GM12891 (cell line): ENCODE results near the gene ERAS.
"Not testable (repeated sequence)": the region's sequence is repeated elsewhere in the genome, so short reads cannot be mapped to it uniquely, and the experiment has no call there.

ENCODE experiments used
- DNase-seq: peaks from one replicate; pipeline ENCODE4 v3.0.0; 2011; ENCODE audit warnings: low spot score; ENCODE audit not compliant: insufficient read length
- FAIRE-seq: peaks from 2 replicates; lab custom pipeline; 2011; peaks lifted over from hg19 to GRCh38; lab: Jason Lieb, UNC
- PAX5 ChIP-seq: IDR thresholded peaks from 2 replicates; pipeline ENCODE4 v1.6.1; 2011; ENCODE audit warnings: low read length, moderate library complexity, mild to moderate bottlenecking; ENCODE audit not compliant: insufficient read depth, severe bottlenecking
- POLR2A ChIP-seq: IDR thresholded peaks from 2 replicates; pipeline ENCODE4 v1.6.1; 2011; ENCODE audit warnings: low read depth, low read length, control low read depth
- POLR2AphosphoS5 ChIP-seq: IDR thresholded peaks from 2 replicates; pipeline ENCODE4 v1.6.1; 2011; ENCODE audit warnings: low read depth, low read length, control low read depth
- POU2F2 ChIP-seq: IDR thresholded peaks from 2 replicates; pipeline ENCODE4 v1.6.1; 2011; ENCODE audit warnings: low read depth, mild to moderate bottlenecking, control low read depth, low read length, moderate library complexity
- SPI1 ChIP-seq: IDR thresholded peaks from 2 replicates; pipeline ENCODE4 v1.6.1; 2011; ENCODE audit warnings: low read depth, low read length, control low read depth
- TAF1 ChIP-seq: IDR thresholded peaks from 2 replicates; pipeline ENCODE4 v1.6.1; 2011; ENCODE audit warnings: low read depth, low read length, control low read depth

The ERAS gene

GRCh38 chrX:48852857-48853256 is 26.5 kb downstream of the ERAS start:
- no peak for DNase-seq
- FAIRE-seq, result no peak
- TF ChIP-seq SPI1 (no peak), POLR2A (no peak), POU2F2 (no peak), TAF1 (no peak), POLR2AphosphoS5 (no peak), PAX5 (no peak)

DNA sequence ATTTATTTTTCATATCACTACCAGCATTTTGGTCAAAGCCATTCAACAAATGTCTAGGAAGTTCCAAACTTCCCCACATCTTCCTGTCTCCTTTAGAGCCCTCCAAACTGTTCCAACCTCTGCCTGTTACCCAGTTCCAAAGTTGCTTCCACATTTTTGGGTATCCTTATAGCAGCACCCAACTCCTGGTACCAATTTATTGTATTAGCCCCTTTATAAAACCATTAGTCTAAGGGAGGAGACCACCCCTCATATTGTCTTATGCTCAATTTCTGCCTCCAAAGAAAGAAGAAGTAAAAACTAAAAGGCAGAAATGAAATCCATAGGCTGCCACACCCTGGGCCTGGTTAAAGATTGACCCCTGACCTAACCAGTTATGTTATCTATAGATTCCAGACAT is 27.2 kb downstream of the ERAS start:
- FAIRE-seq, DNase-seq: not testable (repeated sequence)

- not testable (repeated sequence) for FAIRE-seq, DNase-seq
Observed at GRCh38 chrX:48854121-48854804, 27.9 kb downstream of the ERAS start.

- FAIRE-seq, result no peak
- DNase-seq, result no peak
- TF ChIP-seq POLR2AphosphoS5 (no peak), TAF1 (no peak), POLR2A (no peak), POU2F2 (no peak), SPI1 (no peak), PAX5 (no peak)
Observed at GRCh38 chrX:48854898-48855297, 28.6 kb downstream of the ERAS start.

GRCh38 chrX:48864210-48864609 is 37.9 kb downstream of the ERAS start:
- DNase-seq (no peak), FAIRE-seq (no peak)
- no peak for TF ChIP-seq TAF1
- no peak for TF ChIP-seq POLR2A
- TF ChIP-seq POU2F2, result no peak
- no peak for TF ChIP-seq POLR2AphosphoS5
- TF ChIP-seq SPI1, result no peak
- TF ChIP-seq PAX5, result no peak

DNA sequence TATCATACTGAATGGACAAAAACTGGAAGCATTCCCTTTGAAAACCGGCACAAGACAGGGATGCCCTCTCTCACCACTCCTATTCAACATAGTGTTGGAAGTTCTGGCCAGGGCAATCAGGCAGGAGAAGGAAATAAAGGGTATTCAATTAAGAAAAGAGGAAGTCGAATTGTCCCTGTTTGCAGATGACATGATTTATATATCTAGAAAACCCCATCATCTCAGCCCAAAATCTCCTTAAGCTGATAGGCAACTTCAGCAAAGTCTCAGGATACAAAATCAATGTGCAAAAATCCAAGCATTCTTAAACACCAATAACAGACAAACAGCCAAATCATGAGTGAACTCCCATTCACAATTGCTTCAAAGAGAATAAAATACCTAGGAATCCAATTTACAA is 45.7 kb downstream of the ERAS start:
- not testable (repeated sequence) for DNase-seq, FAIRE-seq

DNA sequence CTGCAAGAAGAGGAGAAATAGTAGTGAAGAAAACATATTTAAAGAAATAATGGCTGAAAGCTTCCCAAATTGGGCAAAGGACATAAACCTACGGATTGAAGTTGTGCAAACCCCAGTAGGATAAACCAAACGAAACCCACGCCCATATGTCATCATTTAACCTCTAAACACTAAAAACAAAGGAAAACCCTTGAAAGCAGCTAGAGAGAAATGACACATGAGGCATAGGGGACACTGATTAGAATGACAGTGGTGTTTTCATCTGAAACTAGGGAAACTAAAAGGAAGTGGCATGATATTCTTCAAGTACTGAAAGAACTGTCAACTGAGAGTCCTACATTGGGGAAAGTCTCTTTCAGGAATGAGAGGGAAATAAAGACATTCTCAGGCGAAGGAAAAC is 50.6 kb downstream of the ERAS start:
- not testable (repeated sequence) for DNase-seq, FAIRE-seq
